SU-DHL-6 (cell line): ENCODE data around the gene EDARADD.

Source experiments
- H2AFZ ChIP-seq: fragments of 200-600 bp; sonication (generic); 2 replicates; pipeline ENCODE4 v1.6.1; 2014; ENCODE audit warnings: low read depth, mild to moderate bottlenecking, moderate library complexity, mixed read lengths, antibody characterized with exemption, low read length; ENCODE audit not compliant: severe bottlenecking
- H3F3A ChIP-seq: fragments of 200-600 bp; shearing (Covaris generic); 2 replicates; pipeline ENCODE4 v1.6.0; 2016; ENCODE audit warnings: antibody characterized with exemption, mild to moderate bottlenecking; ENCODE audit not compliant: insufficient read depth
- H3K27ac ChIP-seq: fragments of 200-600 bp; sonication (generic); 2 replicates; pipeline ENCODE4 v1.5.1; 2016; ENCODE audit warnings: low read depth, mild to moderate bottlenecking, low read length, moderate library complexity, mixed read lengths
- H3K27me3 ChIP-seq: fragments of 200-600 bp; sonication (generic), shearing (Covaris generic); 2 replicates; pipeline ENCODE4 v1.6.0; 2014; ENCODE audit warnings: mild to moderate bottlenecking, low read length
- H3K36me3 ChIP-seq: fragments of 200-600 bp; sonication (generic); 2 replicates; pipeline ENCODE4 v1.6.1; 2014; ENCODE audit warnings: mild to moderate bottlenecking, low read length, mixed read lengths
- H3K4me2 ChIP-seq: fragments of 300-600, 200-600 bp; shearing (Covaris generic), sonication (generic); 2 replicates; pipeline ENCODE4 v1.6.0; 2014; ENCODE audit warnings: low read length, low read depth, mild to moderate bottlenecking; ENCODE audit not compliant: poor library complexity, severe bottlenecking
- H3K4me3 ChIP-seq: fragments of 200-600 bp; sonication (generic); 2 replicates; pipeline ENCODE4 v1.5.1; 2014; ENCODE audit warnings: antibody characterized with exemption, low read length, mild to moderate bottlenecking, mixed read lengths; ENCODE audit not compliant: insufficient read depth, poor library complexity, severe bottlenecking
- H3K79me2 ChIP-seq: fragments of 200-600 bp; sonication (generic); 2 replicates; pipeline ENCODE4 v1.6.1; 2014; ENCODE audit warnings: mild to moderate bottlenecking, low read length, moderate library complexity; ENCODE audit not compliant: insufficient read depth
- H3K9ac ChIP-seq: fragments of 200-600 bp; sonication (generic); 2 replicates; pipeline ENCODE4 v1.7.0; 2014; ENCODE audit warnings: mild to moderate bottlenecking, low read length
- H3K9me2 ChIP-seq: fragments of 200-600 bp; sonication (generic); replicated peaks from 2 replicates; pipeline ENCODE4 v1.6.1; 2014; ENCODE audit warnings: low read length; ENCODE audit not compliant: insufficient read depth
- H3K9me3 ChIP-seq: fragments of 200-600 bp; sonication (generic); 2 replicates; pipeline ENCODE4 v1.6.1; 2014; ENCODE audit warnings: low read length, mixed read lengths; ENCODE audit not compliant: insufficient read depth
- H4K20me1 ChIP-seq: fragments of 200-600 bp; sonication (generic); 2 replicates; pipeline ENCODE4 v1.6.1; 2014; ENCODE audit warnings: low read depth, mild to moderate bottlenecking, antibody characterized with exemption, low read length, moderate library complexity, mixed read lengths
- EZH2phosphoT487 ChIP-seq: fragments of 200-600 bp; sonication (generic), shearing (Covaris generic); conservative IDR thresholded peaks from 2 replicates; pipeline ENCODE4 v1.6.1; 2018; ENCODE audit warnings: mild to moderate bottlenecking, antibody characterized with exemption, low read length, moderate library complexity, mixed read lengths
- TF ChIP-seq, protein P1 (sequence below): fragments of 200-600 bp; sonication (generic); IDR thresholded peaks from one replicate; pipeline ENCODE4 v1.5.1; 2017; ENCODE audit warnings: antibody characterized with exemption, mild to moderate bottlenecking, low read length, moderate library complexity; ENCODE audit not compliant: insufficient read depth, poor library complexity, severe bottlenecking

Gene EDARADD

DNA sequence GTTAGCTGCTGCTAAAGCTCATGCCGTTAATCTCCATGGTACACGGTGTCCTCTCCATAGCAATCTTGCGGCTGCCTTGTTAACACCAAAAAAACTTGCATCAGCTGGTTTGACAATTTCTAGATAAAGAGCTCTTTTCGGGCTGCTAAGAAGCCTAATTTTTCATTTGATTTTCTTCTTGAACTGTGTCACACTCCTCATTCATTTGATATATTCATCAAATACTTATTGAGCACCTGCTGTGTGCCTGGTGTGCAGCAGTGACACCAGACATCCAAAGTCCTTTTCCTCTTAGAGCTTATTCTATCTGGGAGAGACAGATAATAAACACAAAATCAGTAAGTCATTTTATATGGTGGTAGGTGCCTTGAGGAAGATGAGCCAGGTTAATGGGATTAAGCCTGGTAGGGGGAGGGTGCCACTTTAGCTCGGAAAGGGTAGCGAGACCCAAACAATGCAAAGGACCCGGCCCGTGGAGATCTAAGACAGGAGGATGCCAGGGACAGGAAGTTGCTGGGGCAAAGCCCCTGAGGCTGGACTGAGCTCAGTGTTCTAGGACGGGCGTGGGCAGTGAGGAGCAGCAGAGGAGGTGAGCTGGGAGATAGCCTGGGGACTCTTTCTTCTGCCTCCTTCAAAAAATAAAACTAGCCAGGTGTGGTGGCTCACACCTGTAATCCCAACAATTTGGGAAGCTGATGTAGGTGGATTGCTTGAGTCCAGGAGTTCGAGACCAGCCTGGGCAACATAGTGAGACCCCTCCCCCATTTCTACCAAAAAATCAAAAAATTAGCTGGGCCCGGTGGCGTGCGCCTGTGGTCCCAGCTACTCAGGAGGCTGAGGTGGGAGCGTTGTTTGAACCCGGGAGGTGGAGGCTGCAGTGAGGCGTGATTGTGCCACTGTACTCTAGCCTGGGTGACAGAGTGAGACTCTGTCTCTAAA, 79.0 kb downstream of the EDARADD start:
- H2AFZ ChIP-seq, result no peak overlapping the region
- no peaks in the 10 kb centered on the region for H4K20me1 ChIP-seq
- H3K4me2 ChIP-seq, result no peak overlapping the region
- H3K27ac ChIP-seq, result no peak overlapping the region
- H3K9me3 ChIP-seq, result no peaks in the 10 kb centered on the region
- no peaks in the 10 kb centered on the region for H3F3A ChIP-seq
- no peak for TF ChIP-seq EZH2phosphoT487
- TF ChIP-seq, protein P1, sequence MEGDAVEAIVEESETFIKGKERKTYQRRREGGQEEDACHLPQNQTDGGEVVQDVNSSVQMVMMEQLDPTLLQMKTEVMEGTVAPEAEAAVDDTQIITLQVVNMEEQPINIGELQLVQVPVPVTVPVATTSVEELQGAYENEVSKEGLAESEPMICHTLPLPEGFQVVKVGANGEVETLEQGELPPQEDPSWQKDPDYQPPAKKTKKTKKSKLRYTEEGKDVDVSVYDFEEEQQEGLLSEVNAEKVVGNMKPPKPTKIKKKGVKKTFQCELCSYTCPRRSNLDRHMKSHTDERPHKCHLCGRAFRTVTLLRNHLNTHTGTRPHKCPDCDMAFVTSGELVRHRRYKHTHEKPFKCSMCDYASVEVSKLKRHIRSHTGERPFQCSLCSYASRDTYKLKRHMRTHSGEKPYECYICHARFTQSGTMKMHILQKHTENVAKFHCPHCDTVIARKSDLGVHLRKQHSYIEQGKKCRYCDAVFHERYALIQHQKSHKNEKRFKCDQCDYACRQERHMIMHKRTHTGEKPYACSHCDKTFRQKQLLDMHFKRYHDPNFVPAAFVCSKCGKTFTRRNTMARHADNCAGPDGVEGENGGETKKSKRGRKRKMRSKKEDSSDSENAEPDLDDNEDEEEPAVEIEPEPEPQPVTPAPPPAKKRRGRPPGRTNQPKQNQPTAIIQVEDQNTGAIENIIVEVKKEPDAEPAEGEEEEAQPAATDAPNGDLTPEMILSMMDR, result no peak
- H3K4me3 ChIP-seq, result no peak overlapping the region
- H3K27me3 ChIP-seq, result no peaks in the 10 kb centered on the region
- H3K36me3 ChIP-seq, result no peaks in the 10 kb centered on the region
- no peaks in the 10 kb centered on the region for H3K79me2 ChIP-seq
- H3K9me2 ChIP-seq, result no peaks in the 10 kb centered on the region
- no peak overlapping the region for H3K9ac ChIP-seq

DNA sequence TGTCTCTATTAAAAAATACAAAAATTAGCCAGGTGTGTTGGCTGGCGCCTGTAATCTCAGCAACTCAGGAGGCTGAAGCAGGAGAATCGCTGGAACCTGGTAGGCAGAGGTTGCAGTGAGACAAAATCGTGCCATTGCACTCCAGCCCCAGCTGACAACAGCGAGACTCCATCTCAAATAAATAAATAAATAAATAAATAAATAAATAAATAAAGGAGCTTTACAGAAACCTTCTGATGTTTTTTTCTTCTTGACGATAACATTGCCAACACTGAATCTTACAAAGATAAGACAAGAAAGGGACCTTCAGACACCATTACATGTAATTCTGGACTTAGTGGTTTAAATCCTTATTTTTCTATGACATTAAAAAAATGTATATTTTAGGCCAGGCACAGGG, 81.9 kb downstream of the EDARADD start:
- H3K79me2 ChIP-seq, result no peaks in the 10 kb centered on the region
- H3K4me2 ChIP-seq, result no peak overlapping the region
- no peaks in the 10 kb centered on the region for H3F3A ChIP-seq
- H3K27ac ChIP-seq, result no peak overlapping the region
- no peaks in the 10 kb centered on the region for H3K27me3 ChIP-seq
- H3K9me3 ChIP-seq, result no peaks in the 10 kb centered on the region
- H3K9me2 ChIP-seq, result no peaks in the 10 kb centered on the region
- no peaks in the 10 kb centered on the region for H4K20me1 ChIP-seq
- H3K9ac ChIP-seq, result no peak overlapping the region
- no peaks in the 10 kb centered on the region for H3K36me3 ChIP-seq
- no peak overlapping the region for H2AFZ ChIP-seq
- no peak overlapping the region for H3K4me3 ChIP-seq
- TF ChIP-seq EZH2phosphoT487, result no peak
- TF ChIP-seq, protein P1, result no peak

DNA sequence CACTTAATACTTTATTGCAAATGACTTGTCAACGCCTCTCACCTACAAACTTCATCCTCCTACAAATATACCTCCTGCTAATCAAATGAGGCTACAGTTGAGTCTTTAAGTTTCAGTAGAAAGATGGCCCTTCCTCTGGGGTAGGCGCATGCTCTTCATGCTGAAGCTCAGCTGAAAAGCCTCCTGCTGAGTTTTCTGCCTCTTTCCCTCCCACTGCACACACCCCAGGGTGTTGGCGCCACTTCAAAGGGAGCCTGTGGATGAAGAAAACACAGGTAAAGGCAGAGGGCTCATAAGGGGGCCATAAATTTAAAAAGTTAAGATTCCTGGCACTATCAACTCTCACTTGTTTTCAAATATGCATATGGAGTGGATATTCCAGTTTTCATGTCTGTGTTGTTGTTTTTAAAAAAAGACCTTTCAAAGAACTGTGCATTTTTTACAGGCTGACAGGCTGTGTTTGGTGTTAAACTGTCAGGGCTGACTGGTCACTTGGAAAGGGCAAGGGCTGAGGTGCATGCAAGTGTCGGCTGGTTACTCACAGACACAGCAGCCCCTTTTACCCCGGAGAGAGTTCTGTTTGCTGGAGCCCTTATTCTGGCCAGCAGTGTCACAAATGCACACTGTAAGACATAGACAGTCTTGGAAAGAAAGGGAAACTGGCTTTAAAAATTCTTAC, 86.8 kb downstream of the EDARADD start:
- Histone ChIP-seq H3K9ac (no peak overlapping the region), H3K79me2 (no peaks in the 10 kb centered on the region), H3F3A (no peaks in the 10 kb centered on the region), H3K4me3 (no peak overlapping the region), H3K4me2 (no peak overlapping the region), H3K9me2 (no peaks in the 10 kb centered on the region), H3K9me3 (no peaks in the 10 kb centered on the region), H4K20me1 (no peaks in the 10 kb centered on the region), H2AFZ (no peak overlapping the region), H3K36me3 (no peaks in the 10 kb centered on the region), H3K27me3 (no peaks in the 10 kb centered on the region), H3K27ac (no peak overlapping the region)
- no peak for TF ChIP-seq EZH2phosphoT487
- TF ChIP-seq, protein P1, result no peak
